NCI-H2171 treated with DMSO at 0.1 percent for 48 hours (cell line): ENCODE measurements around the gene TC2N.
"Not testable (repeated sequence)": the region's sequence is repeated elsewhere in the genome, so short reads cannot be mapped to it uniquely, and the experiment has no call there.

Experiments
- DNase-seq: peaks from one replicate; lab custom pipeline; 2025; lab: John Stamatoyannopoulos, UW

The TC2N gene

DNA sequence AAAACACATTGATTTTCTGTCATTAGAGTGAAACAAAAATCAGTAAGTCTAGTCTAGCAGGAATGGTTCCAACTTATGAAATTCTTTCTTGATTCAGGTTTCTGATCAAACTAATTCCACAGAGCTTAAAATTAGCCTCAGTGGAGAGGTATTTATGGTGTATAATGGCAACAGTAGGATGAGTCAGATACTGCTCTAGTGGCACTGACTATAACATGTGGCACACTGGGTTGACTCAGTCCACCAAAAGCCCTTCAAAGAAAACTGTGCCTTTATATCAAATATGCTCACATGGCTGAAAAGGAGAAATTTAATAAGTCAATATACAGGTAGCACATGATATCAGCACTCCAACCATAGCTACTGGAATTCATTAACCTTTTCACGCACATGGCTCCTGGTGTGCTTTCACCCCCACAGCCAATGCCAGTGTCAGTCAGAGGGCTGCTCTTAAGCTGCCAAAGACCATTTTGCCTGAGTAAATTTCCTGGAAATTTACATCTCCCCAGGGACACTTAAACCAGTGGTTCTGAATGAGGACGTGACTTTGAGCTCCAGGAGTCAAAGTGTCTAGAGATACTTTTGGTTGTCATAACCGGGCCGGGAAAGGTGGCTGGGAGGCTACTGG is 113.7 kb downstream of the TC2N start:
- peak; percentile 13 for DNase-seq

- no peak for DNase-seq
Observed at GRCh38 chr14:91752961-91753360, 114.4 kb downstream of the TC2N start.

DNA sequence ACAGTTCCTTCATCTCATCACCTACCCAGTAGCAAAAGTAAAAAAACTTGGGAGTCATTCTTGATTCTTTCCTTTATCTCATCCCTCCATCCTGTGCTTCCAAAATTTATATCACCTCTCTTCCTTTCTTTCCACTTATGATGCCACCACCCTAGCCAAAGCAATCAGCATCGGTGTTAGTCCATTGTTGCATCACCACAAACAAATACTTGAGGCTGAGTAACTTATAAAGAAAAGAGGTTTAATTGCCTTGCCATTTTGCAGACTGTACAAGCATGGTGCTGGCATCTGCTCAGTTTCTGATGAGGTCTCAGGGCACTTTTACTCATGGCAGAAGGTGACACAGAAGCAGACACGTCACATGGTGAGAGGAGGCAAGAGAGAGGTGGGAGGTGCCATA is 115.6 kb downstream of the TC2N start:
- no peak for DNase-seq

- DNase-seq, result no peak
Observed at GRCh38 chr14:91750634-91751198, 116.6 kb downstream of the TC2N start.

DNA sequence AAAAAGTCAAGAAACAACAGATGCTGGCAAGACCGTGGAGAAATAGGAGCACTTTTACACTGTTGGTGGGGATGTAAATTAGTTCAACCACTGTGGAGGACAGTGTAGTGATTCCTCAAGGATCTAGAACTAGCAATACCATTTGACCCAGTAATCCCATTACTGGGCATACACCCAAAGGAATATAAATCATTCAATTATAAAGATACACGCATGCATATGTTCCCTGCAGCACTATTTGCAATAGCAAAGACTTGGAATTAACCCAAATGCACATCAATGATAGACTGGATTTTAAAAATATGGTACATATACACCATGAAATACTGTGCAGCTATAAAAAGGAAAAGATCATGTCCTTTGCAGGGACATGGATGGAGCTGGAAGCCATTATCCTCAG is 117.5 kb downstream of the TC2N start:
- DNase-seq, result no peak

- no peak for DNase-seq
Observed at GRCh38 chr14:91748049-91748448, 119.3 kb downstream of the TC2N start.

DNA sequence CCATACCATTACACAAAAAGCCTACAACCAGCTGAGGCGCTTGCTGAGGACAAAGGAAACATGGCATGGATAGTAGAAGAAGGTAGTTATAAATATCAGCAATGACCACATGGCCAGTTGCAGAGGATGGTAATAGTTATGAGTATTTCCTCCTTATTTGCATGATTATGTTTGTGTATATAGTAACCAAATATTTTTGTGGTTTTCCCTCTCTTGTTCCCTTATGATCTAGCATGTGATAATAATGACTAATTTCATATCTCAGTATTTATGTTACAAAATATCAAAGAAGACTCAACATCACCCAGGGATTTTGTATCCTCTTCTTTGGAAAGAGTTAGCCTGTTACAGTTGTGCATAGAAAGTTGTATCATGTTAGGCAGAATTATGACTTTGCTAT is 122.0 kb downstream of the TC2N start:
- no peak for DNase-seq

DNA sequence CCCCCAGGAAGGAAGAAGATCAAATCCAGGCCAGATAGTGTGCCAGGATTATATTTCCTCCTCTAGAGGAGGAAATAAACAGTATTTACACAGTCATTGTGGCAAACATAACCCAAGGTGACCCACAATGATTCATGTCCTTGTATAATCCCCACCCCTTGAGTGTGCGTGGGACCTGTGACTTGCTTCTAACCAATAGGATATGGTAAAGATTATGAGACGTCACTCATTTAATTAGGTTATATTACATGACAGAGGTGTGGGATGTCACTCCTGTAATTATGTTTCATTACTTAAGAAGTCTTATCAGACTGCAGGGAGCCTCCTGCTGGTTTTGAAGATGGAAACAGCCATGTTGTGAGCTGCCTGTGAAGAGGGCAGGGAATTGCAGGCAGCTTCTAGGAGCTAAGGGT is 123.3 kb downstream of the TC2N start:
- no peak for DNase-seq

DNA sequence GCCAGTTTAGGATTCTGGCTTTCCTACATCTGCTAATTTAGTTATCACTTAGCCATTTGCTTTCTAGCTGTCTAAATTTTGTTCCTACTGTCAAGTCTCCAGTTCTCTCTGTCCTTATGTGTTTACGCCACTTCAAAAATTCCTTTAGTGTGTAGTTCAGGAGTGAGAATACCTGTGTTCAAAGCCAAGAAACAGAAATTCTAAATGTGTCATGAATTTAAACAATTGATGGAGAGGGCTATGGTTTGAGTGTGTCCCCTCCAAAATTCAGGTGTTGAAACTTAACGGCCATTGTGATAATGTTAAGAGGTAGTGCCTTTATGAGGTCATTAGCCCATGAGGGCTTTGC is 124.1 kb downstream of the TC2N start:
- no peak for DNase-seq

DNA sequence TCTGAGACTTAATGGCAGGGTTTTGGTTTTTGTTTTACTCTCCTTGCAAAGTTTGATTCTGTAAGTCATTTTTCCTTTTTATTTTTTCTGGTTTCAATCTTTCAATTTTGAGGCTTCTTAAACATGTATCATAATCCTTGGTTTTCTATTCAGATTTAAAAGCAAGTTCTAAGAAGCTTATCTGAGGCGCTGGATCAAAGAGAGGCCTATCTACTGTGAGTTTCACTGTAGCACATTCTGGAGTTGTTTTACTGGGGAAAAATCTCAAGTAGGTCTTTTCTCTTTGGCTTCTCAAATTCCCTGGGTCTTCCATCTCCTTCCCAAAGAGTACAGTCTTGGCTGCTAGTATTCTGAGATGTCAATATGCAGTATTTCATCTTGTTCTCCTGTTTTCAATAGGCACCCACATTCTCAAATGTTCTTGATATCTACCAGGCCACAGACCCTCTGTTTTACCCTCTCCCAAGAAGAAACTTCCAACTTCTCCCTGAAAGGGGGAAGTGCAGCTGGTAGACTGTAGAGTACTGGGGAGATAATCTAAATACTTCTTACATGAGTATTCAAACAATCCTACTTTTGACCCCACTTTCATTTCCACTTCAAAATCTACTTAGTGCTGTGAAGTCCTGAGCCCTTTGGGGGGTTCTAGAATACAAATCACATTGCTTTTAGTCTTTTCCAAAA is 124.6 kb downstream of the TC2N start:
- DNase-seq, result no peak

DNA sequence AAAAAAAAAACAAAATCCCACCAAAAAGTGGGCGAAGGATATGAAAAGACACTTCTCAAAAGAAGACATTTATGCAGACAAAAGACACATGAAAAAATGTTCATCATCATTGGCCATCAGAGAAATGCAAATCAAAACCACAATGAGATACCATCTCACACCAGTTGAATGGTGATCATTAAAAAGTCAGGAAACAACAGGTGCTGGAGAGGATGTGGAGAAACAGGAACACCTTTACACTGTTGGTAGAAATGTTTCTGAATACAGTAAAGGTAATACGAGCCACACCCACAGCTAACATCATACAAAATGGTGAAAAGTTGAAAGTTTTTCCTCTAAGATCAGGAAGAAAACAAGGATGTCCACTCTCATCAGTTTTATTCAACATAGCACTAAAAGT is 127.5 kb downstream of the TC2N start:
- DNase-seq, result not testable (repeated sequence)

DNA sequence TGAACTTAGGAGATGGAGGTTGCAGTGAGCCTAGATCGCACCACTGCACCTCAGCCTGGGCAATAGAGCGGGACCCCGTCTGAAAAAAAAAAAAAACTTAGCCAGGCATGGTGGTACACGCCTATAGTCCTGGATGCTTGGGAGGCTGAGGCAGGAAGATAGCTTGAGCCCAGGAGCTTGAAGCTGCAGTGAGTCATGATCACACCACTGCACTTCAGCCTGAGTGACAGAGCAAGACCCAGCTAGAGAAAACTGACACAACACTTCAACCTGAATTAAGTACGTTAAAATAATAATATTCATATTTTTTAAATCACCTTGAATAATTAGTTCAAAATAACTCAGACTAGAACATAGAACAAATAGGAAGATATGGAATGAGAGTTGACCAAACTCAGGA is 129.7 kb downstream of the TC2N start:
- no peak for DNase-seq

DNA sequence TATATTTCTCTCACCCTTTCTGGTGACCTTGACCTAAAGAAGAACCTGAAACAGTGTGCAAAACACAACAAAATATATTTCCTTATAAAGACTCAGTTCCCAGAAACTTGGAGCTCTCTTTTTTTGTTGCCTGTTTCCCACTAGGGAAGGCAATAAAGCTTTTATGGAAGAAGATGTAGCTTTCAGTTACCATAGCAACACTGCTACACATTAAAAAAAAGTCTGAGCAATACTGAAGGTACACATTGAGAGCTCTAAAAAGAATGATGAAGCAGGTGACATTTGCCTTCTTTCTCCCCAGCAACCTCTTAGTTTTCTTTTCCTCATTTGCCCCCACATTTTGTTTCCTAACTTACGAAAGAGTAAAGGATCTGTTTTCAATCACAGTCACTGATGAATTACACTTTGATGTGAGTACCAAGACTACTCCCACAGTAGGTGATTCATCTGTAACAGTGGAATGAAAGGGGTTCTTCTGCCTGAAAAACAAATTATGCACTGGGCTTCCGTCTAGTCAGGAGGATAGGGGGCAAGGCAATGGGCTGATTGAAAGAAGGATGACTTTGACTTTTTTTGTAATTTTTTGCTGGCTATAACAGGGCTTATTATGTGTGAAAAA is 134.4 kb downstream of the TC2N start:
- DNase-seq, result no peak

GRCh38 chr14:91732439-91732838 is 134.9 kb downstream of the TC2N start:
- DNase-seq, result no peak

- DNase-seq, result no peak
Observed at GRCh38 chr14:91731986-91732385, 135.3 kb downstream of the TC2N start, which contains the start of gene CATSPERB. CATSPERB (minus strand) TSS chr14:91732086; CDS start chr14:91729479, 2,607 bp downstream.

DNA sequence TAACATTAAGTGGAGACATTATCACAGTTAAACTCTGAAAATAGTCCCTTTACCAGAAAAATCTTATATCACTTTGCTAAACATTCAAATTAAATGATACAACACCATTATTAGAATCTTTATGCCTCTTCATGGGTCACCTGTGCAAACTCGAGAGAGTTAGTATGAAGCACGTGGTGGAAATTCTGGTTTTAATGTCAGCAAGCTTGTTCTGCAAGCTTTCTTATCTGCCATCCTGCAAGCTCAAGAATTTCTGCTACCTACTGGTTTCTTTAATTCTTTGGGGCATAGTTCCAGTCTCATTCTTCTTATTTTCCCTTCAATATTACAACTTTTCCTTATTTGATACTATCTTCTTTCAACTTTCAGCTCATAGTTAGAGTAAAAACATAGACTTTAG is 136.3 kb downstream of the TC2N start:
- no peak for DNase-seq

- no peak for DNase-seq
Observed at GRCh38 chr14:91729756-91730155, 137.6 kb downstream of the TC2N start.
